Heart left ventricle (tissue), 13 donors: ENCODE results near the gene BACH2.

Source experiments
- POLR2A ChIP-seq, 2 donors: fragments of 450-650 bp; IDR thresholded peaks; one replicate each; pipeline ENCODE4 v1.6.1; 2017; ENCODE audit warnings: antibody characterized with exemption in 2 of 2, mild to moderate bottlenecking in 2 of 2, moderate library complexity in 2 of 2
- TF ChIP-seq, protein P1 (sequence below), 12 donors: fragments of 200-600 bp; sonication (generic) in 4 of 12; IDR thresholded peaks; one replicate each; pipeline versions ENCODE4 v1.5.0 to v1.8.0; 2018 to 2022; ENCODE audit warnings: antibody characterized with exemption in 12 of 12, mild to moderate bottlenecking in 5 of 12
- donor health status: ischemic (EF 13 %, LVEDD 7.1; RV severe dilation, severe dysfunction).
- donor health status: DM: no; HTN: yes; CAD: no.
- donor health status: DM: no; HTN: no; CAD: no.
- donor health status: ischemic (EF 25% LVEDD 6.9; RV normal size, moderate dysfunction).
- donor health status: ischemic (EF 25% LVEDD 5.7; RV mildly dilated, moderate dysfunction).
- donor health status: ischemic (EF 35%, LVEDD 5.7; RV mildly dilated, moderate dysfunction).
- donor health status: nonischemic (EF 11% LVEDD 7.7; RV severe dilation, severe dysfunction).
- donor health status: DM: yes; HTN: yes; CAD: no.
- donor health status: PGD.
- donor health status: ischemic (EF 29% LVEDD 5.4; RV normal size, mild dysfunction).
- donor health status: nonischemic (EF 23%, LVEDD 6.1; RV moderate dilation, normal function).

DNA sequence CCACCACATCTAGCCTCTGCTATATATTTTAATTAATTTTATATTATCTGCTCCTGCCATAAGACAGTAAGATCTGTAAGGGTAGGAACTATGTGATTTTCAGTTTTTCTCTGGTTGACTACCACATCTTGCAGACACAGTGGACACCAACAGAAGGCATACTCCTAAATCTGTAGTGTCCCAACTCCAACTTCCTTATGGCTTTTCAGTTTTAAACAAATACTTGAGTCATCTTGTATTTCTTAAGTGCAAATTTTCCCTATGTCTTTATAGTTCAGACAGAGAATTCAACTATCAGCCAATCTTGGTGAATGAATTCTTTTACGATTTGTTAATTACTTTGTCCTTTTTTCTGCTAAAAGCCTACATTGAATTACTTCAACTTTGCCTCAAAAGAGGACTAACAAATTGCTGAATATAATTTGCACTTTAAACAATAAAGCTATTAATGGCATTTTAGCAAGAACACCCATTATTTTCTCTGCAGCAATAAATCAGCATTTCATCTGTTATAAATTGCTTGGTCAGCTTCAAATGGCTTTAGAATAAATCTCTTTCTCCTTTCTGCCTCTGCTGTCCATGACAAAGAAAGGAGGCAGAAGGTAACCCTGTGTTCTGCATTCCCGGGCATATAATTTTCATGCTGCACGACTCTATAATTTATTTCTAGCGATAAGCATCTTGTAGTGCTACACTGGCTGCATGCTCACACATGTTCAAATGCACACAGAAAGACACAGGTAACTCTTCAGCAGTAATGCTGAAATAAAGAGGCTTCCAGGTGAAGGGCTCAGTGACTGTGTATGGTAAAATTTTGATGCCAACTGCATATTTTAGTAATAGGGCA, 144.8 kb downstream of the BACH2 start:
- no peak for TF ChIP-seq POLR2A (IDR thresholded peaks at IDR 0.05)
- TF ChIP-seq, protein P1, sequence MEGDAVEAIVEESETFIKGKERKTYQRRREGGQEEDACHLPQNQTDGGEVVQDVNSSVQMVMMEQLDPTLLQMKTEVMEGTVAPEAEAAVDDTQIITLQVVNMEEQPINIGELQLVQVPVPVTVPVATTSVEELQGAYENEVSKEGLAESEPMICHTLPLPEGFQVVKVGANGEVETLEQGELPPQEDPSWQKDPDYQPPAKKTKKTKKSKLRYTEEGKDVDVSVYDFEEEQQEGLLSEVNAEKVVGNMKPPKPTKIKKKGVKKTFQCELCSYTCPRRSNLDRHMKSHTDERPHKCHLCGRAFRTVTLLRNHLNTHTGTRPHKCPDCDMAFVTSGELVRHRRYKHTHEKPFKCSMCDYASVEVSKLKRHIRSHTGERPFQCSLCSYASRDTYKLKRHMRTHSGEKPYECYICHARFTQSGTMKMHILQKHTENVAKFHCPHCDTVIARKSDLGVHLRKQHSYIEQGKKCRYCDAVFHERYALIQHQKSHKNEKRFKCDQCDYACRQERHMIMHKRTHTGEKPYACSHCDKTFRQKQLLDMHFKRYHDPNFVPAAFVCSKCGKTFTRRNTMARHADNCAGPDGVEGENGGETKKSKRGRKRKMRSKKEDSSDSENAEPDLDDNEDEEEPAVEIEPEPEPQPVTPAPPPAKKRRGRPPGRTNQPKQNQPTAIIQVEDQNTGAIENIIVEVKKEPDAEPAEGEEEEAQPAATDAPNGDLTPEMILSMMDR (IDR thresholded peaks at IDR 0.05) = no peak
